ENCODE measurements around the gene RHEB.
"Not testable (repeated sequence)": the region's sequence is repeated elsewhere in the genome, so short reads cannot be mapped to it uniquely, and the experiment has no call there.

Gene RHEB

DNA sequence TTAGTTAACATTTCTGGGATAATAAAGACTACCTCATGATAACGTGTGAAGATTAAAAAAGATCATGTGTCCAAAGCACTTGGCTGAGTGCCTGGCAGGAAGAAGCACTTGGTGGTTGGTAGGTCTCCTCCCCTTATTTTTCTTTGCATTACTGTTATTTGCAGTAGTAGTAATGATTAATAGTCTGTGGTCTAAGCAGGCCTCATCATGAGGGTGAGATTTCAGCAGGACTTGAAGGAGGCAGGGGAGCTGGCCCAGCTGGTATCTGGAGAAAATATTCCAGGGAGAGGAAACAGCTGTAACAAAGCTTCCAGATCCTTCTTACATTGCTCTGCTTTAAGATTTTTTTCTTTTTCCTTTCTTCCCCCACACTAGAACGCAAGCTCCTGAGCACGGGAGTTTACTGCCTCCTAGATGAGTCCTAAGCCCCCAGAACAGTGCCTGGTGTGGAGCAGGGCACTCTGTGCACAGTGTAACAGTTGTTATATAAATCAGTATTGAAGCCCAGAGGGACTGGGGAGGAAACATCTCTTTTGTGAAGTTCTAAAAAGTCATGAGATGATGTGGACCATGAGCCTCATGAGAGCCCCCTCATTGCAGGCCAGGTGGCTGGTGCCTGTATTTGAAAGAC is 31.1 kb upstream of the RHEB start:
- Histone ChIP-seq H3K9ac (ENCODE audit: low read depth in 1 of 2, low read length in 2 of 2) (no peak overlapping the region), H3K27me3 (ENCODE audit: control insufficient read depth in 1 of 2, insufficient read depth in 2 of 2, low read length in 2 of 2) (peaks cover 0 to 6% of the 10 kb centered on the region in 2 donors), H3K4me1 (ENCODE audit: control insufficient read depth in 1 of 2, insufficient read depth in 2 of 2, low read length in 2 of 2) (peaks cover 0 to 5% of the 10 kb centered on the region in 2 donors), H3K4me3 (ENCODE audit: low read depth in 1 of 2, low read length in 2 of 2) (no peak overlapping the region), H3K9me3 (ENCODE audit: control insufficient read depth in 1 of 2, low read length in 2 of 2) (no peaks in the 10 kb centered on the region), H3K36me3 (ENCODE audit: control insufficient read depth in 1 of 2, insufficient read depth in 2 of 2, low read length in 2 of 2) (peaks cover 0 to 7% of the 10 kb centered on the region in 2 donors), H3K27ac (ENCODE audit: low read depth, low read length) (no peak overlapping the region)

GRCh38 chr7:151549644-151550043 is 29.9 kb upstream of the RHEB start:
- Histone ChIP-seq H3K4me1 (ENCODE audit: control insufficient read depth in 1 of 2, insufficient read depth in 2 of 2, low read length in 2 of 2) (peaks cover 0 to 5% of the 10 kb centered on the region in 2 donors), H3K4me3 (ENCODE audit: low read depth in 1 of 2, low read length in 2 of 2) (no peak overlapping the region), H3K36me3 (ENCODE audit: control insufficient read depth in 1 of 2, insufficient read depth in 2 of 2, low read length in 2 of 2) (no peaks in the 10 kb centered on the region), H3K9me3 (ENCODE audit: control insufficient read depth in 1 of 2, low read length in 2 of 2) (no peaks in the 10 kb centered on the region), H3K27ac (ENCODE audit: low read depth, low read length) (no peak overlapping the region), H3K27me3 (ENCODE audit: control insufficient read depth in 1 of 2, insufficient read depth in 2 of 2, low read length in 2 of 2) (peaks cover 0 to 6% of the 10 kb centered on the region in 2 donors), H3K9ac (ENCODE audit: low read depth in 1 of 2, low read length in 2 of 2) (no peak overlapping the region)

DNA sequence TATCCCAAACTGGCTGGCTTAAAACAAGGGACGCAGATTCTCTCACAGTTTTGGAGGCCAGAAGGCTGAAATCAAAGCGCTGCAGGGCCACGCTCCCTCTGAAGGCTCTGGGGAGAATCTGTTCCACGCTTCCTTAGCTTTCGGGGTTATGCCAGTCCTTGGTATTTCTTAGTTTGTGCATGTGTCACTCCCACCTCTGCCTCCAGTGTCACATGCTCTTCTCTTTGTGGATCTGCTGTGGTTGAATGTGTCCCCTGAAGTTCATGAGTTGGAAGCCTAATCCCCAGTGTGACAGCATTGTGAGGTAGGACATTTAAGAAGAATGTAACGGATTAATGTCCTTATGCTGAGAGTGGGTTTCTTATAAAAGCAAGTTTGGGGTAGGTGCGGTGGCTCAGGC is 29.4 kb upstream of the RHEB start:
- H3K27ac ChIP-seq (ENCODE audit: low read depth, low read length) = no peak overlapping the region
- no peaks in the 10 kb centered on the region for H3K9me3 ChIP-seq (ENCODE audit: control insufficient read depth in 1 of 2, low read length in 2 of 2)
- H3K4me1 ChIP-seq (ENCODE audit: control insufficient read depth in 1 of 2, insufficient read depth in 2 of 2, low read length in 2 of 2) = peaks cover 0 to 5% of the 10 kb centered on the region in 2 donors
- H3K9ac ChIP-seq (ENCODE audit: low read depth in 1 of 2, low read length in 2 of 2) = no peak overlapping the region
- H3K27me3 ChIP-seq (ENCODE audit: control insufficient read depth in 1 of 2, insufficient read depth in 2 of 2, low read length in 2 of 2) = peaks cover 0 to 6% of the 10 kb centered on the region in 2 donors
- no peak overlapping the region for H3K4me3 ChIP-seq (ENCODE audit: low read depth in 1 of 2, low read length in 2 of 2)
- H3K36me3 ChIP-seq (ENCODE audit: control insufficient read depth in 1 of 2, insufficient read depth in 2 of 2, low read length in 2 of 2) = no peaks in the 10 kb centered on the region

DNA sequence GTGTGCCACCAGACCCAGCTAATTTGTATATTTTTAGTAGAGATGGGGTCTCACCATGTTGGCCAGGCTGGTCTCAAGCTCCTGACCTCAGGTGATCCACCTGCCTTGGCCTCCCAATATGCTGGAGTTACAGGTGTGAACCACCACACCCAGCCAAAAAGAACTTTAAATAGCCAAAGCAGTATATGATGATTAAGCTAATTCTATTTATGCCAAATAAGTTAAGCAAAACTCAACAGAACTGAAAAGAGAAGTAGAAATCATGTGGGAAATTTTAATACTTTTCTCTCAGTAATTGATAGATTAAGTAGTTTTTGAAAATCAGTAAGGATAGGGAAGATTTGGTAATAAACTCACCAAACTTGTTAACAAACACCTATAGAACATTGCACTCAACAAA is 24.5 kb upstream of the RHEB start:
- H3K27ac ChIP-seq (ENCODE audit: low read depth, low read length) = no peak overlapping the region
- no peaks in the 10 kb centered on the region for H3K36me3 ChIP-seq (ENCODE audit: control insufficient read depth in 1 of 2, insufficient read depth in 2 of 2, low read length in 2 of 2)
- no peaks in the 10 kb centered on the region for H3K4me1 ChIP-seq (ENCODE audit: control insufficient read depth in 1 of 2, insufficient read depth in 2 of 2, low read length in 2 of 2)
- H3K9me3 ChIP-seq (ENCODE audit: control insufficient read depth in 1 of 2, low read length in 2 of 2) = no peaks in the 10 kb centered on the region
- peaks cover 0 to 6% of the 10 kb centered on the region in 2 donors for H3K27me3 ChIP-seq (ENCODE audit: control insufficient read depth in 1 of 2, insufficient read depth in 2 of 2, low read length in 2 of 2)
- H3K4me3 ChIP-seq (ENCODE audit: low read depth in 1 of 2, low read length in 2 of 2) = no peak overlapping the region
- no peak overlapping the region for H3K9ac ChIP-seq (ENCODE audit: low read depth in 1 of 2, low read length in 2 of 2)

DNA sequence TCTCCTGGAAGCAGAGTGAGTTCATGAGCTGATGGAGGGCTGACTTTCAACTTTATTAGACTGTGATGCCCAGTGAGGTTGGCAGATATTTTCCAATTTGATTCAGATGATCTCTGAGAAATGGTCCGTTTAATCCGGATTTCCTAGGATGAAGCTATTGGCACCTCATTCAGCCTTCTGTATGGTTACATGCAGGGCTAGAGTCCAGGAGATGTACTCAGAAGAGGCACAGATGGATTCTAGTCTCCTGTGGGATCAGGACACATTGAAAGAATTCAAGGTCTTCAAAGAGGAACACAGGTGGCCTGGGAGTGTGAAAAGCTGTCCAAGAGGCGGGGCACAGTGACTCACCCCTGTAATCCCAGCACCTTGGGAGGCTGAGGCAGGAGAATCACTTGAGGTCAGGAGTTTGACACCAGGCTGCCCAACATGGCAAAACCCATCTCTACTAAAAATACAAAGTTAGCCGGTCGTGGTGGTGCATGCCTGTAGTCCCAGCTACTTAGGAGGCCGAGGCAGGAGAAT is 23.0 kb upstream of the RHEB start:
- H3K4me3 ChIP-seq (ENCODE audit: low read depth in 1 of 2, low read length in 2 of 2) = no peak overlapping the region
- no peaks in the 10 kb centered on the region for H3K4me1 ChIP-seq (ENCODE audit: control insufficient read depth in 1 of 2, insufficient read depth in 2 of 2, low read length in 2 of 2)
- H3K27me3 ChIP-seq (ENCODE audit: control insufficient read depth in 1 of 2, insufficient read depth in 2 of 2, low read length in 2 of 2) = peaks cover 0 to under 1% of the 10 kb centered on the region in 2 donors
- H3K9me3 ChIP-seq (ENCODE audit: control insufficient read depth in 1 of 2, low read length in 2 of 2) = no peaks in the 10 kb centered on the region
- no peak overlapping the region for H3K9ac ChIP-seq (ENCODE audit: low read depth in 1 of 2, low read length in 2 of 2)
- H3K27ac ChIP-seq (ENCODE audit: low read depth, low read length) = no peak overlapping the region
- H3K36me3 ChIP-seq (ENCODE audit: control insufficient read depth in 1 of 2, insufficient read depth in 2 of 2, low read length in 2 of 2) = no peaks in the 10 kb centered on the region

GRCh38 chr7:151541709-151542499 is 22.2 kb upstream of the RHEB start:
- no peaks in the 10 kb centered on the region for H3K4me1 ChIP-seq (ENCODE audit: control insufficient read depth in 1 of 2, insufficient read depth in 2 of 2, low read length in 2 of 2)
- H3K27ac ChIP-seq (ENCODE audit: low read depth, low read length) = no peak overlapping the region
- no peak overlapping the region for H3K4me3 ChIP-seq (ENCODE audit: low read depth in 1 of 2, low read length in 2 of 2)
- no peaks in the 10 kb centered on the region for H3K27me3 ChIP-seq (ENCODE audit: control insufficient read depth in 1 of 2, insufficient read depth in 2 of 2, low read length in 2 of 2)
- no peaks in the 10 kb centered on the region for H3K36me3 ChIP-seq (ENCODE audit: control insufficient read depth in 1 of 2, insufficient read depth in 2 of 2, low read length in 2 of 2)
- H3K9me3 ChIP-seq (ENCODE audit: control insufficient read depth in 1 of 2, low read length in 2 of 2) = no peaks in the 10 kb centered on the region
- H3K9ac ChIP-seq (ENCODE audit: low read depth in 1 of 2, low read length in 2 of 2) = no peak overlapping the region

- no peaks in the 10 kb centered on the region for H3K27me3 ChIP-seq (ENCODE audit: control insufficient read depth in 1 of 2, insufficient read depth in 2 of 2, low read length in 2 of 2)
- H3K9me3 ChIP-seq (ENCODE audit: control insufficient read depth in 1 of 2, low read length in 2 of 2) = no peaks in the 10 kb centered on the region
- H3K36me3 ChIP-seq (ENCODE audit: control insufficient read depth in 1 of 2, insufficient read depth in 2 of 2, low read length in 2 of 2) = no peaks in the 10 kb centered on the region
- H3K9ac ChIP-seq (ENCODE audit: low read depth in 1 of 2, low read length in 2 of 2) = no peak overlapping the region
- no peak overlapping the region for H3K4me3 ChIP-seq (ENCODE audit: low read depth in 1 of 2, low read length in 2 of 2)
- no peaks in the 10 kb centered on the region for H3K4me1 ChIP-seq (ENCODE audit: control insufficient read depth in 1 of 2, insufficient read depth in 2 of 2, low read length in 2 of 2)
- no peak overlapping the region for H3K27ac ChIP-seq (ENCODE audit: low read depth, low read length)
These were observed 20.5 kb upstream of the RHEB start for GRCh38 chr7:151540146-151540545.

- Histone ChIP-seq H3K36me3 (ENCODE audit: control insufficient read depth in 1 of 2, insufficient read depth in 2 of 2, low read length in 2 of 2) (no peaks in the 10 kb centered on the region), H3K9me3 (ENCODE audit: control insufficient read depth in 1 of 2, low read length in 2 of 2) (no peaks in the 10 kb centered on the region), H3K27me3 (ENCODE audit: control insufficient read depth in 1 of 2, insufficient read depth in 2 of 2, low read length in 2 of 2) (no peaks in the 10 kb centered on the region), H3K27ac (ENCODE audit: low read depth, low read length) (no peak overlapping the region), H3K4me3 (ENCODE audit: low read depth in 1 of 2, low read length in 2 of 2) (no peak overlapping the region), H3K9ac (ENCODE audit: low read depth in 1 of 2, low read length in 2 of 2) (no peak overlapping the region), H3K4me1 (ENCODE audit: control insufficient read depth in 1 of 2, insufficient read depth in 2 of 2, low read length in 2 of 2) (no peaks in the 10 kb centered on the region)
These were observed 19.5 kb upstream of the RHEB start for GRCh38 chr7:151539088-151539671.

GRCh38 chr7:151537818-151538561 is 18.3 kb upstream of the RHEB start:
- no peaks in the 10 kb centered on the region for H3K9me3 ChIP-seq (ENCODE audit: control insufficient read depth in 1 of 2, low read length in 2 of 2)
- no peak overlapping the region for H3K27ac ChIP-seq (ENCODE audit: low read depth, low read length)
- H3K4me1 ChIP-seq (ENCODE audit: control insufficient read depth in 1 of 2, insufficient read depth in 2 of 2, low read length in 2 of 2) = no peaks in the 10 kb centered on the region
- no peaks in the 10 kb centered on the region for H3K36me3 ChIP-seq (ENCODE audit: control insufficient read depth in 1 of 2, insufficient read depth in 2 of 2, low read length in 2 of 2)
- H3K4me3 ChIP-seq (ENCODE audit: low read depth in 1 of 2, low read length in 2 of 2) = no peak overlapping the region
- no peak overlapping the region for H3K9ac ChIP-seq (ENCODE audit: low read depth in 1 of 2, low read length in 2 of 2)
- H3K27me3 ChIP-seq (ENCODE audit: control insufficient read depth in 1 of 2, insufficient read depth in 2 of 2, low read length in 2 of 2) = no peaks in the 10 kb centered on the region

DNA sequence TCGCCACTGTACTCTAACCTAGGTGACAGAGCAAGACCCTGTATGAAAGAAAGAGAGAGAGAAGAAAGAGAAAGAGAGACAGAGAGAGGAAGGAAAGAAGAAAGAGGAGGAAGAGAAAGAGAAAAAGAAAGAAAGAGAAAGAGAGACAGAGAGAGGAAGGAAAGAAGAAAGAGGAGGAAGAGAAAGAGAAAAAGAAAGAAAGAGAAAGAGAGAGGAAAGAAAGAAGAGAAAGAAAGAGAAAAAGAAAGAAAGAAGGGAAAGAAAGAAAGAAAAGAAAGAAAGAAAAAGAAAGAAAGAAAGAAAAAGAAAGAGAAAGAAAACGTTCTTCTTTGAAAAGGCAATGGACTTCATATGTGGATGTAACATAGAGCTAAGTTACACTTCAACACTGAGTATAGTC is 16.5 kb upstream of the RHEB start:
- H3K9ac ChIP-seq (ENCODE audit: low read depth in 1 of 2, low read length in 2 of 2); H3K4me3 ChIP-seq (ENCODE audit: low read depth in 1 of 2, low read length in 2 of 2): not testable (repeated sequence)

More for the DNA sequence above, 16.5 kb upstream of the RHEB start:
- H3K9me3 ChIP-seq (ENCODE audit: control insufficient read depth in 1 of 2, low read length in 2 of 2); H3K4me1 ChIP-seq (ENCODE audit: control insufficient read depth in 1 of 2, insufficient read depth in 2 of 2, low read length in 2 of 2); H3K36me3 ChIP-seq (ENCODE audit: control insufficient read depth in 1 of 2, insufficient read depth in 2 of 2, low read length in 2 of 2); H3K27me3 ChIP-seq (ENCODE audit: control insufficient read depth in 1 of 2, insufficient read depth in 2 of 2, low read length in 2 of 2); H3K27ac ChIP-seq (ENCODE audit: low read depth, low read length): not testable (repeated sequence)

Measured in duodenal mucosa (tissue), 2 donors.